HUES6 (cell line): Measurements from ENCODE around the gene IGSF8.

ENCODE experiments used
- H3K27ac ChIP-seq: 2 replicates; pipeline ENCODE4 v1.7.0; 2013; ENCODE audit warnings: low read depth, mild to moderate bottlenecking, low read length, inconsistent platforms
- H3K27me3 ChIP-seq: 2 replicates; pipeline ENCODE4 v1.6.1; 2013; ENCODE audit warnings: low read length; ENCODE audit not compliant: control insufficient read depth, insufficient read depth
- H3K36me3 ChIP-seq: 2 replicates; pipeline ENCODE4 v1.6.1; 2013; ENCODE audit warnings: low read length; ENCODE audit not compliant: control insufficient read depth, insufficient read depth
- H3K4me1 ChIP-seq: 2 replicates; pipeline ENCODE4 v1.6.1; 2013; ENCODE audit warnings: low read length; ENCODE audit not compliant: control insufficient read depth, insufficient read depth
- H3K4me3 ChIP-seq: 2 replicates; pipeline ENCODE4 v1.5.1; 2013; ENCODE audit warnings: low read depth, low read length
- H3K9ac ChIP-seq: one replicate; pipeline ENCODE4 v1.6.1; 2013; ENCODE audit warnings: mild to moderate bottlenecking, low read length
- H3K9me3 ChIP-seq: 2 replicates; pipeline ENCODE4 v1.6.1; 2013; ENCODE audit warnings: low read depth, low read length; ENCODE audit not compliant: control insufficient read depth, insufficient read depth

IGSF8 gene

GRCh38 chr1:160134791-160135572, 36.6 kb upstream of the IGSF8 start:
- no peaks in the 10 kb centered on the region for H3K9me3 ChIP-seq
- no peak overlapping the region for H3K27ac ChIP-seq
- H3K27me3 ChIP-seq = no peaks in the 10 kb centered on the region
- peaks cover 65% of the 10 kb centered on the region for H3K36me3 ChIP-seq
- H3K4me1 ChIP-seq = no peaks in the 10 kb centered on the region
- no peak overlapping the region for H3K9ac ChIP-seq
- no peak overlapping the region for H3K4me3 ChIP-seq

GRCh38 chr1:160133990-160134770, 35.8 kb upstream of the IGSF8 start:
- no peaks in the 10 kb centered on the region for H3K27me3 ChIP-seq
- no peak overlapping the region for H3K9ac ChIP-seq
- H3K4me3 ChIP-seq = no peak overlapping the region
- no peaks in the 10 kb centered on the region for H3K4me1 ChIP-seq
- no peak overlapping the region for H3K27ac ChIP-seq
- H3K36me3 ChIP-seq = peaks cover 65% of the 10 kb centered on the region
- no peaks in the 10 kb centered on the region for H3K9me3 ChIP-seq

- no peaks in the 10 kb centered on the region for H3K27me3 ChIP-seq
- no peak overlapping the region for H3K27ac ChIP-seq
- peaks cover 75% of the 10 kb centered on the region for H3K36me3 ChIP-seq
- H3K4me1 ChIP-seq = no peaks in the 10 kb centered on the region
- H3K9me3 ChIP-seq = no peaks in the 10 kb centered on the region
- no peak overlapping the region for H3K4me3 ChIP-seq
- no peak overlapping the region for H3K9ac ChIP-seq
These were observed 33.6 kb upstream of the IGSF8 start for GRCh38 chr1:160131803-160132565.

GRCh38 chr1:160130939-160131338, 32.5 kb upstream of the IGSF8 start:
- Histone ChIP-seq H3K9ac (no peak overlapping the region), H3K4me3 (no peak overlapping the region), H3K36me3 (peaks cover 68% of the 10 kb centered on the region), H3K27me3 (no peaks in the 10 kb centered on the region), H3K4me1 (no peaks in the 10 kb centered on the region), H3K9me3 (no peaks in the 10 kb centered on the region), H3K27ac (no peak overlapping the region)

GRCh38 chr1:160130486-160130885, 32.1 kb upstream of the IGSF8 start:
- H3K27ac ChIP-seq = no peak overlapping the region
- no peak overlapping the region for H3K9ac ChIP-seq
- H3K4me3 ChIP-seq = no peak overlapping the region
- no peaks in the 10 kb centered on the region for H3K4me1 ChIP-seq
- no peaks in the 10 kb centered on the region for H3K9me3 ChIP-seq
- peaks cover 68% of the 10 kb centered on the region for H3K36me3 ChIP-seq
- no peaks in the 10 kb centered on the region for H3K27me3 ChIP-seq

- H3K4me3 ChIP-seq = no peak overlapping the region
- no peak overlapping the region for H3K27ac ChIP-seq
- no peak overlapping the region for H3K9ac ChIP-seq
- peaks cover 3% of the 10 kb centered on the region; the same call in 1 of the 2 replicates for H3K4me1 ChIP-seq
- H3K27me3 ChIP-seq = no peaks in the 10 kb centered on the region
- H3K9me3 ChIP-seq = no peaks in the 10 kb centered on the region
- H3K36me3 ChIP-seq = peaks cover 67% of the 10 kb centered on the region
These were observed 31.5 kb upstream of the IGSF8 start for GRCh38 chr1:160129966-160130365.

- Histone ChIP-seq H3K4me1 (peaks cover 7% of the 10 kb centered on the region), H3K36me3 (peaks cover 66% of the 10 kb centered on the region), H3K4me3 (no peak overlapping the region), H3K9me3 (no peaks in the 10 kb centered on the region), H3K27me3 (no peaks in the 10 kb centered on the region), H3K27ac (no peak overlapping the region), H3K9ac (no peak overlapping the region)
These were observed 31.1 kb upstream of the IGSF8 start for GRCh38 chr1:160129558-160129957.

- Histone ChIP-seq H3K27me3 (no peaks in the 10 kb centered on the region), H3K9me3 (no peaks in the 10 kb centered on the region), H3K4me1 (peaks cover 12% of the 10 kb centered on the region), H3K27ac (no peak overlapping the region), H3K36me3 (peaks cover 69% of the 10 kb centered on the region), H3K9ac (no peak overlapping the region), H3K4me3 (no peak overlapping the region)
These were observed 30.6 kb upstream of the IGSF8 start for GRCh38 chr1:160129046-160129445.

GRCh38 chr1:160128636-160129035, 30.2 kb upstream of the IGSF8 start:
- Histone ChIP-seq H3K4me1 (peaks cover 12% of the 10 kb centered on the region), H3K27me3 (no peaks in the 10 kb centered on the region), H3K4me3 (no peak overlapping the region), H3K9me3 (no peaks in the 10 kb centered on the region), H3K27ac (no peak overlapping the region), H3K9ac (no peak overlapping the region), H3K36me3 (peaks cover 73% of the 10 kb centered on the region)

GRCh38 chr1:160127865-160128523, 29.6 kb upstream of the IGSF8 start:
- H3K27ac ChIP-seq = no peak overlapping the region
- H3K4me3 ChIP-seq = no peak overlapping the region
- H3K27me3 ChIP-seq = no peaks in the 10 kb centered on the region
- no peak overlapping the region for H3K9ac ChIP-seq
- H3K36me3 ChIP-seq = peaks cover 74% of the 10 kb centered on the region
- H3K9me3 ChIP-seq = no peaks in the 10 kb centered on the region
- H3K4me1 ChIP-seq = peaks cover 12% of the 10 kb centered on the region
